ENCODE measurements around the gene GOLM1.
"Not testable (repeated sequence)": the region's sequence is repeated elsewhere in the genome, so short reads cannot be mapped to it uniquely, and the experiment has no call there.

GOLM1 gene

DNA sequence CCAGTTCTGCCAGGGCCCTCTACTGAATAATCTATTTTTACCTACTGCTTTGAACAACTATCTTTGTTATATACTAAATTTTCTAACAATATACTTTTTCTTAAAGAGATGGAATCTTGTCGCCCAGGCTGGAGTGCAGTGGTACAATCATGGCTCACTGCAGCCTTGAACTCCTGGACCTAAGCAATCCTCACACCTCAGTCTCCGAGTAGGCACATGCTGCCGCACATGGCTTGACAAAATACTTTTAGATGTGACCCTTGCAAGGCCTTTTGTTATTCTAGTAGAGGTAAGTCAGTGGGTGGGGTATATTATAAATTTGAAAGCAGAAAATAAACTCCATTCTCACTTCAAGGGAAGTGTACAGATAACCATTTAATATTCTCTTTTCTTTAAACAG lies 7.9 kb downstream of the GOLM1 start:
- DNase-seq (ENCODE audit: low spot score) (no peak), FAIRE-seq (no peak)

DNA sequence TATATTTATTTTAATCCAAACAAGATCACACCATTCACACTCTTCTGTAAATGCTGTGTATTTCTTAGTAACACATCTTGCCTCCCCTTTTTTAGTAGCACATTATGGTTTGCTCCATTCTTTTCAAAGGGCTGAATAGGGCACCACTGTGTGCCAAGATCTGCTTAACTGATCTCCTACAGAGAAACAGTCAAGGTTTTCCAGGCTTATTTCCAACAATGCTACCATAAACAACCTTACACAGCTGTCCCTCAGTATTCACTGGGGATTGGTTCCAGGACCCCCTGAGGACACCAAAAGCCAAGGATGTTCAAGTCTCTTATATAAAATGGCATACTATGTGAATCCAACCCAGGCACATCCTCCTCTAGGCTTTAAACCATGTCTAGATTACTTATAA lies 16.5 kb downstream of the GOLM1 start:
- FAIRE-seq (no peak), DNase-seq (ENCODE audit: low spot score) (no peak)

DNA sequence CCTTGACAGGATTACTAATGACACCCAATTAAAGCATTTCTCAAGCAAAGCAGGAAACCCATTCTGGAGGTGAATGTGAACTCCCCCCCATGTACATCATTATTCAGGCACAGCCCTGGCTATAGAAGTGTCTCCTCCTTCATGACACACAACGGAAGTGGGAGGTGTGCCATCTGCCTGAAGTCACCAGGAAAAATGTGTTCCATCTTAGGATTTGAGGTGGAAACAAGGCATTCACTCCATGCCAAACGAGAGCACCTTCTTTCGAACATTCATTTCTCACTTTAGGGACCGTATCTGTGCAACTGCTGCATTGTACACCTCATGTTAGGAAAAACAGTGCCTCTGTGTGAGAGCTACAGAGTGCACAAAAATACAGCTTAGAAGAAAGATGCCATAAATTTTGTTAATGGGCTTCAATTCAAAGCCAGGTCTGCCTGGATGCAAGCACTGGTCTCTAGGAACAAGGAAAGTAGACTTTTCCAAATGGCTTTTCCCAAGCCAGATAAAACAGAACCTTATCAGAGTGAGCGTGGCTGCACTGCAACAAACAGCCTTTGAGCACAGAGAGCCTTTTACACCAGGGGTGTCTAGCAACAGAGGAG lies 19.4 kb downstream of the GOLM1 start:
- FAIRE-seq, result no peak
- DNase-seq (ENCODE audit: low spot score), result no peak

DNA sequence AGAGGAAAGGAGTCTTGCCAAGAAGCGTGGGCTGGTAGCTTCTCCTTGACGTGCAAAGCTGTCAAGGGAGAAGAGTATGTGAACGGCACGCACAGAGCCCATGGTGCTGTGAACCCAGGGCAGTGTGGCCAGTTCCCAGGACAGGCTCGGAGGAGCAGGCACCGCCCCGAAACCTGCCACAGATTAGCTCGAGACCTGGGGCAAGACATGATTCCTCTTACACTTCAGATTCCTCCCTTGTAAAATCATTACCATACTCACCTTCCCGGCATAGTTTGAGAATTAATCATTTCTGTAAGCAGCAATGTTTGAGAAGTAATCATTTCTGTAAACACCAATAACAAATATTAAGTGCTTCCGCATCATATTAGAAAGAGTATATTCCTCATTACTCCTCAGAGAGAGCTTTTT lies 19.9 kb downstream of the GOLM1 start:
- no peak for FAIRE-seq
- DNase-seq (ENCODE audit: low spot score), result no peak

DNA sequence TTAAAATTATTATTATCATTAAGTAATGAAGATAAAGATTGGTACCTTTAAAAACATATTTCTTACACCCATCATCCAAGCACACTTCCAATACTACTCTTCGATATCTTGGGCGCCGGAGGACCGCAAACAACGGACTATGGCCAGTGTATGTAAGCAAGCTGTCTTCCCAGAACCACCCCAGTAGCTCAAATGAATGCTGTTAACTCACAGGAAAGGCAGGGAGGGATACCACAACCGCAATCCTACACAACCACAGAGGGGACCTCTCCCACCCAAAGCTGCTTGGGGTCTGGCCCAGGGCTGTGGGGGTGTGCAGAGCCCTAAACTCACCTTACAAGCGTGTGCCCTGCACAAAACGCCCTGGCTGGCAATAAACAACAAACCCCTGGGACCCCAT lies 20.6 kb downstream of the GOLM1 start:
- DNase-seq (ENCODE audit: low spot score), result no peak

GRCh38 chr9:86077276-86077675 lies 22.1 kb downstream of the GOLM1 start:
- DNase-seq (ENCODE audit: low spot score) (no peak), FAIRE-seq (no peak)

More for the DNA sequence above, 20.6 kb downstream of the GOLM1 start:
- FAIRE-seq, result no peak

DNA sequence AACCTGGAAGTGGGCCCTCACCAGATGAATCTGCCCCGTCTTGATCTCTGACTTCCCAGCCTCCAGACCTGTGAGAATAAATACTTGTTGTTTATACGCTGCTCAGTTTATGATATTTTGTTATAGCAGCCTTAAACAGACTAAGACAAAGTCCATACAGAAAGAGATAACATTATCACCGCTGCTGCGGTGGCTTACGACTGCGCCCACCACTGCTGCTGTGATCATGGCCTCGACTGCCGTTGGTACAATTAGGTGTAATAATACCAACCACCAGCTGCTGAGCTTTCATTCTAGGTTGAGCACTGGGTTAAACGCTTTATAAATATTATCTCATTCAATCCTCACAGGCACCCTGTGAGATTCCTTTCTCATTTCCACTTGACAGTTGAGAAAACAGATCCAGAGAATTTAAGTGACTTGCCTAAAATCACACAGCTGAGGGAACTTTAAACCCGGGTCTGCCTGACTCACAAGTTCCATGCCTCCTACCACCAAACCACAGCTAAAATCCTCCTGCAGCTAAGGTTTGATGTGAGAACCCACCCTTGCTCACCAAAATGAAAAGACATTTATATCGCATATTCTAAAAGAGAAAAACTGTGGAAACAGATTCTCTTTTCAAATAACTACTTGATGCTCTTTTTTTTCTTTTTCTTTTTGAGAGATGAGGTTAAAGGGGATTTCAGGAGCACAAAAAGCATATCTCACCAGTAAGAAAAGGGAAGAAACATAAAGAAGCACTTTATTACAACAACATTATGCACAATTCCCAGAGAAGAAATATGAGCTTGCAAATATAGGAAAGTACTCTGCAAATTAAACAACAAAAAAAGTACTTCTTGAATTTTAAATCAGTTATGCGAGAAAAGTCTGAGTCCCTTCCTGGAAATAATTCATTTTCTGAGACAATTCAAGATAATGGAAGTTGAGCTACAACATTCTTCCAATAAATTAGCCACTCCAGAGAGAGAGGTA lies 23.9 kb downstream of the GOLM1 start:
- DNase-seq (ENCODE audit: low spot score), result no peak
- FAIRE-seq, result no peak

DNA sequence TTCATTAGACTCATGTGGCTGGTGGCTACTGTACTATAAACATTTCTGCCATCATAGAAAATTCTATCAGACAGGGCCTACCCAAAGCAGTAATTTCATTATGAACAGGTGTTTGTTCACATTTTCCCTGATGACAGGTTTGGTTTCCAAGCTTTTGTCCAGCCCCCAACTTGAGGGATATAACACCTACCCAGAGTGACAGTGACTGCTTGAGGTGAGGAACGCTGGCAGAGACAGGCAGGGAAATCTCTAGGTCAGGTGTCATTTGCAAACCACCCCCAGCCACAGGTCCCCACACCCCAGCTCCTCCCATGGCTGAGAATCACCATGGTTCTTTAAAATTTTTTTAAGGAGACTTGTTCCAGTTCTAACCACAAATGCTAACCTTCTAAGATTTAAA lies 25.5 kb downstream of the GOLM1 start:
- FAIRE-seq (no peak), DNase-seq (ENCODE audit: low spot score) (no peak)

GRCh38 chr9:86072394-86072877 lies 26.9 kb downstream of the GOLM1 start:
- FAIRE-seq, result no peak
- no peak for DNase-seq (ENCODE audit: low spot score)

DNA sequence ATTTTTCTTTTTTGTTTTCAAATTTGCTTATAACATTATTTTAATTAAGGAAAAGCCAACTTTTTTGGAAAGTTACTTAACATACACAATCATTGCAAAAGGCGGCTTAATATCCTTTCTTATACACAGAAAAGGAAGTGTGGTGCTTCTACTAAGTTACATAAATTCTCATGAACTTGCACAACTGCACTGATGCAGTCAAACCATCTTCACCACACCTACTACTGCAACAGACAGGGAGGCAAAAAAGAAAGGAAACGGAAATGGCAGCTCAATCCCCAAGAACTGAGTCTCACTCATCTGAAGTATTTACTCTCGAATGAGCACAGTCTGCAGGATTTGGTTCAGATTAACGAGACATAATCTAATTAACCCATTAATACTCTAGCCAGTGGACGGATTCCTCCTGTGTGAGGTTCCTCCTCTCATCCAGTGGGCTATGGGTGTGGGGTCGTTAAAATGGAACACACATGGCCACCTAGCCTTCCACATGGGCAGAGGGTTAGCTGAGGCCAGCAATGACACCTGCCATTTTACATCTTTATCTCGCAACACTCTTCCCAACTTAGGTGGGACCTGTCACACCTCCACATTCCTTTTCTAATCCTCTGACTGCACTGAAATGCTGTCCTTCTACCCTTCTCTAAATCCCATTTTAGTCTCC lies 30.0 kb downstream of the GOLM1 start:
- FAIRE-seq (no peak), DNase-seq (ENCODE audit: low spot score) (no peak)

- FAIRE-seq (no peak), DNase-seq (ENCODE audit: low spot score) (no peak)
Observed at GRCh38 chr9:86064220-86064619, 35.1 kb downstream of the GOLM1 start.

DNA sequence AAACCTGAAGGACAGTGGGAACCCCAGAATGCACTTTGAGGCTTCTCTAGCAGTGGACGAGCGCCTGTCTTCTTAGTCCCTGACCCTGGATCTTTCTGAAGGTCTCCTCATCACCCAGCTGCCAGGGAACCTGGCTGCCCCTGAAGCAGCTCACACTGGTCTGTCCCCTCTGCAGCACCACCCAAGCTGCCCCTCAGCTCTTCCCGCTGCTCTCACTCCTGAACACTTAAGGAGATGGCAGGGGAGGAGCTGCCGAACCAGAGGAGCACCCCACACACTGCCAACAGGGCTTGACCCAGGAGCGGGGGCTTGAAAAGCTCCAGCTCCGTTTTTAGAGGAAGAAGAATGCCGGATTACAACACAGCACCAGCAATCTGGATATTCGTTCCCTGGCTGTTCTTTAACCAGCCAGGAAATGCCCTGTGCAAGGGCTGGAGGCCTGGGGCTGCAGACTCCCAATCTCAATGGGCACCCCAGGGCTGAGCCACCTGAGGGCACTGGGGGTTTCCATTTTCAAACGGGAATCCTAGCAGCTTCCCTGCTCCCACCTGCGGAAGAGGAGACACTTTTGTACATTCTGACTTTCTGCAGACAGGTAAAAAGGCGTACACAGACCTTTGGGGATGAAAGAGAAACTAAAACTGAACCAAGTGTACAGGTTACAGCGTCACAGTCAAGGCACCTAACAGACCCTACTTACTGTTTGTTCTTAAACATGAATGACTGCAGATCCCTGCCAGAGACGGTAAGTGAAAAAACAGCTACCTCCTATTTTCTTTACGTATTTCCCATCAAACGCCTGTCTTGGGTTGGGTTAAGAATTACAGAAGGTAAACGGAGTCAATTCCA lies 36.3 kb downstream of the GOLM1 start:
- FAIRE-seq, result no peak

DNA sequence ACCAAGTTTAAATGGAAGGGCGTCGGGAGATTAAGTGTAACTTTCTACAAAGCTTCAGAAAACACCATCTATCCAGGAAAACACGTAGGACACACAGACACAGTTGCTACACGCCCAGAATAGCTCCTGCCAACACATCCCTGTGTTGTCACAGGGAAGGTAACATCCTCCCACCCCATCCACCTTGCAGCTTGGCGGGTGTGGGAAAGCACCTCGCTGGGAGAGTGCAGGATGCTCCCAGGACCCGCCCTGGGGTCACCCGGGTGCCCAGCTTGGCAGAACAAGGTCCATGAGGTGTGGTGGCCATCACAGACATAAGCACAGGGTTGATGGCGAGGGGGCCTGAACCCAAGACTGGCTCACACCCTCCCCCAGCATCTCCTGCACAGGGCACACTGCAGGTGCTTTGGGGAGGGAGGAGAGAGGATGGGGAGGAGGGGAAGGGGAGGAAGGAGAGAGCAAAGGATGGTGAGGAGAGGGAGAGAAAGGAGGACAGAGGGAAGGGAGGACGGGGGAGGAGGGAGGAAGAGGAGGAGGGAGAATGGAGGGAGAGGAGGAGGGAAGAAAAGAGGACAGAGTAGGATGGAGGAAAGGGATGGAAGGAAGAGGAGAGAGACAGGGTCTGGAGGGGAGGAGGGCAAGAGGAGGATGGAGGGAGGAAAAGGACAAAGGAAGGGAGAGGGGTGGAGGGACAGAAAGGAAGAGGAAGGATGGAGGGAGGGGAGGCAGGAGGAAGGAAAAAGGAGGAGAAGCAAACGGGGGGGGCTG lies 37.2 kb downstream of the GOLM1 start:
- FAIRE-seq, result peak; percentile 65

More for the DNA sequence above, 36.3 kb downstream of the GOLM1 start:
- DNase-seq (ENCODE audit: low spot score), result no peak

GRCh38 chr9:86057491-86057890 lies 41.9 kb downstream of the GOLM1 start:
- no peak for DNase-seq (ENCODE audit: low spot score)
- no peak for FAIRE-seq

More for the DNA sequence above, 37.2 kb downstream of the GOLM1 start:
- no peak for DNase-seq (ENCODE audit: low spot score)

- DNase-seq (ENCODE audit: low spot score), result no peak
- no peak for FAIRE-seq
Observed at GRCh38 chr9:86054695-86055094, 44.7 kb downstream of the GOLM1 start.

- FAIRE-seq (no peak), DNase-seq (ENCODE audit: low spot score) (no peak)
Observed at GRCh38 chr9:86052556-86053468, 46.5 kb downstream of the GOLM1 start.

DNA sequence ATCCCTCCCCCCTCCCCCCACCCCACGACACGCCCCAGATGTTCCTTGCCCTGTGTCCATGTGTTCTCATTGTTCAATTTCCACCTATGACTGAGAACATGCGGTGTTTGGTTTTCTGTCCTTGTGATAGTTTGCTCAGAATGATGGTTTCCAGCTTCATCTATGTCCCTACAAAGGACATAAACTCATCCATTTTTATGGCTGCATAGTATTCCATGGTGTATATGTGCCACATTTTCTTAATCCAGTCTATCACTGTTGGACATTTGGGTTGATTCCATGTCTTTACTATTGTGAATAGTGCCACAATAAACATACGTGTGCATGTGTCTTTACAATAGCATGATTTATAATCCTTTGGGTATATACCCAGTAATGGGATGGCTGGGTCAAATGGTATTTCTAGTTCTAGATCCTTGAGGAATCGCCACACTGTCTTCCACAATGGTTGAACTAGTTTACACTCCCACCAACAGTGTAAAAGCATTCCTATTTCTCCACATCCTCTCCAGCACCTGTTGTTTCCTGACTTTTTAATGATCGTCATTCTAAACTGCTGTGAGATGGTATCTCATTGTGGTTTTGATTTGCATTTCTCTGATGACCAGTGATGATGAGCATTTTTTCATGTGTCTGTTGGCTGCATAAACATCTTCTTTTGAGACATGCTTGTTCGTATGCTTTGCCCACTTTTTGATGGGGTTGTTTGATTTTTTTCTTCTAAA lies 51.2 kb downstream of the GOLM1 start:
- not testable (repeated sequence) for FAIRE-seq; DNase-seq (ENCODE audit: low spot score)

GRCh38 chr9:86047361-86047760 lies 52.0 kb downstream of the GOLM1 start:
- FAIRE-seq (no peak), DNase-seq (ENCODE audit: low spot score) (no peak)
